BE2C (cell line): Measurements from ENCODE around the gene SLC39A11.

Source experiments
- DNase-seq: peaks from one replicate; pipeline ENCODE4 v3.0.0-alpha.2; 2020
- H3K27me3 ChIP-seq: fragments of 250-450 bp; sonication (Bioruptor Pico); 2 replicates; pipeline ENCODE4 v1.5.1; 2020; ENCODE audit warnings: mild to moderate bottlenecking
- H3K36me3 ChIP-seq: fragments of 250-450 bp; sonication (Bioruptor Pico); 2 replicates; pipeline ENCODE4 v1.5.1; 2020; ENCODE audit warnings: mild to moderate bottlenecking
- H3K4me1 ChIP-seq: fragments of 250-450 bp; sonication (Bioruptor Pico); 2 replicates; pipeline ENCODE4 v1.5.1; 2020
- H3K4me3 ChIP-seq: 2 replicates; pipeline ENCODE4 v1.5.1; 2011; ENCODE audit warnings: low read depth, low read length
- H3K9me3 ChIP-seq: fragments of 250-450 bp; sonication (Bioruptor Pico); 2 replicates; pipeline ENCODE4 v1.5.1; 2020
- CTCF ChIP-seq: IDR thresholded peaks from 2 replicates; pipeline ENCODE4 v1.5.1; 2012; ENCODE audit warnings: mild to moderate bottlenecking, low read depth, low read length

SLC39A11 gene

DNA sequence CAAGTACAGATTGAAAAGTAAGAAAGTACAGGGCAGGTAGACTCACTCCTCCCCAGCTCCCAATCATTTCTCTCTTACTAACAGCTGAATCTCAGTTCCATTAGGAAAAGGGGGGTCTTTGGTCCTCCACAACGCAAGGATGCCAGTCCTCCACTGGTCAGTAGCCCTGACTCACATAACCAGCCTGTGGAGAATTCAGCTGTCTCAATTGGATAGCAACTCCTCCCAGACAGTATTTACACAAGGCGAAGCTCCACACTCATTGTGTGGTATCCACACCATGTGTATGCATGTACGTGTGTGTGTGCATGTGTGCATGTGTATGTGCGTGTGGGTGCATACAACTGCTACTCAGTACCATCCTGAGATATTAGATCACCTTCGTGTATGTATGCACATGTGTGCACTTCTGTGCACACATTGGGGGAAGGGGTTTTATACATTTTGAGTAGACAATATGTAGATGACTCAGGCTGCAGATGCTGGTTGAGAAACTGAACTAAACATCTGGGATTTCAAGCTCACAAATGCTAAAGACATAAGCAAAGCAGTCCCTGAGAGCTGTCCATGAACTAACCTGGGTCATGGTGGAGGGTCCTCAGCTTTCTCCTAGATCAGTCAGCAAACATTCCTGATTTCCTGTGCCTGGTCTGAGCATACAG lies 240.1 kb downstream of the SLC39A11 start:
- H3K27me3 ChIP-seq: no peaks in the 10 kb centered on the region
- H3K4me3 ChIP-seq: no peak overlapping the region
- no peak for DNase-seq
- 0 out of 2 replicates have a peak, but pooled peaks cover 2% of the 10 kb centered on the region for H3K36me3 ChIP-seq
- H3K9me3 ChIP-seq: no peaks in the 10 kb centered on the region
- TF ChIP-seq CTCF: no peak
- H3K4me1 ChIP-seq: no peaks in the 10 kb centered on the region

DNA sequence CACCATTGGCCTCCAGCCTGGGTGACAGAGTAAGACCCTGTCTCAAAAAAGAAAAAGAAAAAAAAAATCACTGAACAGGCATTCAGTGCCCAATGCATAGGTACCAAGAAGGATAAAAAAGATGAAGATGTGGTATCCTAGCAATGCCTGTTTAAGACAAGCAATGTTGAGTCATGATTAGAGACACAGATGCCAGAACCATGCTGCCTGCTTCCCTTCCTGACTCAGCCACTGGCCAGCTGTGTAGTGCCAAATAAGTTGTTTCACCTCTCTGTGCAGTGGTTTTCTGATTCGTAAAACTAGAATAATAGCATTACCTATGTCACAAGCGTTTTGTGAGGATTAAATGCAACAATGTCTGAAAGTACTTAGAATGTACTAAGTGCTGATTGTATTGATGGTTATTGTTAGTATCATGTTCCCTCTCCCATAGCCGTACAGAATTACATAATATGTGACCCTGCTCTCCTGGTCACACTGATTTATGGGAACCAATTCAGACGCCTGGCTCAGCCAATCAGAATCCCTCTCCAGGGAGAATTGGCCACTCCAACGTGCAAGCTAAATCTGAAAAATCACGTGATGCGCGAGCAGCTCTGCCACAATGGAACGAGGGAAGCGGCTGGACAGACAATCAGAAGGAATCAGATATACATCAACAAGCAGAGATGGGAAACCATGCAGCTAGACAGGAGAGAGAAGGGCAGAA lies 241.9 kb downstream of the SLC39A11 start:
- no peak for DNase-seq
- no peak overlapping the region for H3K4me3 ChIP-seq
- H3K9me3 ChIP-seq: no peaks in the 10 kb centered on the region
- no peaks in the 10 kb centered on the region for H3K27me3 ChIP-seq
- no peaks in the 10 kb centered on the region for H3K4me1 ChIP-seq
- H3K36me3 ChIP-seq: 0 out of 2 replicates have a peak, but pooled peaks cover 2% of the 10 kb centered on the region
- TF ChIP-seq CTCF: no peak

- H3K36me3 ChIP-seq: 0 out of 2 replicates have a peak, but pooled peaks cover 2% of the 10 kb centered on the region
- no peak for DNase-seq
- TF ChIP-seq CTCF: no peak
Observed at GRCh38 chr17:72846399-72846798, 246.1 kb downstream of the SLC39A11 start.

GRCh38 chr17:72843591-72843990 lies 248.9 kb downstream of the SLC39A11 start:
- DNase-seq: no peak
- H3K36me3 ChIP-seq: no peaks in the 10 kb centered on the region
- no peaks in the 10 kb centered on the region for H3K4me1 ChIP-seq
- H3K4me3 ChIP-seq: no peak overlapping the region
- H3K27me3 ChIP-seq: no peaks in the 10 kb centered on the region
- TF ChIP-seq CTCF: no peak
- H3K9me3 ChIP-seq: no peaks in the 10 kb centered on the region

More at GRCh38 chr17:72846399-72846798, 246.1 kb downstream of the SLC39A11 start:
- Histone ChIP-seq H3K27me3 (no peaks in the 10 kb centered on the region), H3K4me1 (no peaks in the 10 kb centered on the region), H3K9me3 (no peaks in the 10 kb centered on the region), H3K4me3 (no peak overlapping the region)

GRCh38 chr17:72840019-72840418 lies 252.5 kb downstream of the SLC39A11 start:
- H3K27me3 ChIP-seq: no peaks in the 10 kb centered on the region
- no peaks in the 10 kb centered on the region for H3K4me1 ChIP-seq
- no peak for DNase-seq
- no peaks in the 10 kb centered on the region for H3K9me3 ChIP-seq
- H3K4me3 ChIP-seq: no peak overlapping the region
- no peaks in the 10 kb centered on the region for H3K36me3 ChIP-seq
- no peak for TF ChIP-seq CTCF

- no peaks in the 10 kb centered on the region for H3K4me1 ChIP-seq
- H3K4me3 ChIP-seq: no peak overlapping the region
Observed at GRCh38 chr17:72839131-72839725, 253.3 kb downstream of the SLC39A11 start.

More at GRCh38 chr17:72839131-72839725, 253.3 kb downstream of the SLC39A11 start:
- Histone ChIP-seq H3K9me3 (no peaks in the 10 kb centered on the region), H3K27me3 (no peaks in the 10 kb centered on the region), H3K36me3 (no peaks in the 10 kb centered on the region)
- no peak for DNase-seq
- no peak for TF ChIP-seq CTCF
